ENCODE data around the gene VWA8.
"Not testable (repeated sequence)": the region's sequence is repeated elsewhere in the genome, so short reads cannot be mapped to it uniquely, and the experiment has no call there.

VWA8 gene

DNA sequence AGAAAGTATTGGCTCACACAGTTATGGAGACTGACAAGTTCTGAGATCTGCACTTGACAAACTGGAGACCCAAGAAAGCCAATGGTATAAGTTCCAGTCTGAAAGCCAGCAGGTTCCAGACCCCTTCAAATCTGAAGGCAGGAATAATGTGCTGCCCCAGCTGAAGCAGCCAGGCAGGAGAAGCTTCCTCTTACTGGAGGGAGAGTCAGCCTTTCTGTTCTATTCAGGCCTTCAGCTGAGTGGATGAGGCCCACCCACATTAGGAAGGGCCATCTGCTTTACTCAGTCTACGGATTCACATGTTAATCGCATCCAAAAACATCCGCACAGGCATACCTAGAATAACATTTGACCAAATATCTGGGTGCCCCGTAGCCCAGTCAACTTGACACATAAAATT lies 8.2 kb upstream of the VWA8 start:
- no peak for DNase-seq (ENCODE audit: low spot score)

DNA sequence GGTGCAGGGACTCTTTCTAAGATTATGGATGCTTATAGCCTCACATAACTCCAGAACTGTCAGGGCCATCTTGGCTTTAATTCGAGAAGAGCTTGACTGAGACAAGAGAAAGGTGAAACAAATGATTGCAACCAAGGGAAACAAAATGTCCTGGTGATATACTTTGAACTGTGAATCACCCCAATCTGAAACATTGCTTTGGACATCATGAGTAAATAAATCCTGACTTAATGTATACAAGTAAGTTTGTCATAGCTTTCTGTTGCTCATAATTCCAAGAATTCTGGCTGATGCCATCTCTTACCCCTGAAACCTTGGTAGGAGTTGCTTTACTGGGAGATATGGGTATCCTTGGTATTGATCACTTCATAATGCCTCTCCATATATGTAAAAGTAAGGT lies 5.8 kb upstream of the VWA8 start:
- DNase-seq (ENCODE audit: low spot score), result no peak

DNA sequence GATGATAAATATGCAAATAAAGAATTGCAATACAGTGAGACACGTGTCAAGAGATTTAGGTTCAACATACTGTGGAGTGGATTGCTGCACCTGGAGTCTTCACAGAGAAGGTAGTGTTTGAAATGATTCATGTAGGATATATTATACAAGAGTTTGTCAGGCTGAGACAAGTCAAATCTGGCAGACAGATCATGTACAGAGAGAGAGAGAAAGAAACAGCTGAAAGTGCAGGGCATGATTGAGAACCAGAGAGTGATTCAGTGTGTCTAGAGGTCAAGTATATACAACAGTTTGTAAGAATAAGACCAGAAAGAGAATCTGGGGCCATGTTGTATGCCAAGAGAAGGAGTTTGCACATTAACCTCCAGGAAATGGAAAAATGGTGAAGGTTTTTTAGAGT lies 2.1 kb upstream of the VWA8 start:
- no peak for DNase-seq (ENCODE audit: low spot score)

DNA sequence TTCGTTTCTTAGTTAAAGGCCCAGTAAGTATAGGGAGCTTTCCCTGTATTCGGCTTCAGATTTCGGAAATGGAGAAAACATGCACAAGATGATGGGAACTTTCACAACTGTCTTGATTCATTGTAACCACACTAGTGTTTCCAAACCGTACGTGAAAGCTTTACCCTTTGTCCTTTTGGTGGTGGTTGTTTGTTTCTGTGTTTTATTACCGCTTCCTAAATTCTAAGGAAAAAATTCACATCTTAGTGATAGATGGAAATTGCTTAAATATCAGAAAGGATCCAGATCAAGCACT lies 504 bp upstream of the VWA8 start:
- DNase-seq (ENCODE audit: low spot score), result no peak

DNA sequence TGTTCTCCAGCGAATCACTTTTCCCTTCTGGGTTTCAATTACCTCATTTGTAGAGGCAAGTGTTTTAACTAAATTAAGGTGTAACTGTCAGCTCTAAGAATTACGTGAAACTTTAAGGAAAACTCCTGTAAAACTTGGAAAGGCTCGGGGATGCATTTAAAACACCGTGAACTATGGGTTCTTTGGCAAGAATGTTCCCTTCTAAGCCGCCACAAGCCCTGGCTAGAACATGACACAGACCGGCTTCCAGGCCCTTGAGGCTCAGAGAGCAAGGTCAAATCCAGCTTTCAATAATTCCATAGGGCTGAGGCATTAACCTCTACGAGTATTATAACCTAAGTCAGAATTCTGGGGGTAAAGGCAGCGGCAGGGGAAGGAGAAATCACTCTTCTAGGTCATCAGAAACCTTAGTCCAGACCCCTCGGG lies 685 bp downstream of the VWA8 start:
- DNase-seq (ENCODE audit: low spot score), result peak; percentile 9

DNA sequence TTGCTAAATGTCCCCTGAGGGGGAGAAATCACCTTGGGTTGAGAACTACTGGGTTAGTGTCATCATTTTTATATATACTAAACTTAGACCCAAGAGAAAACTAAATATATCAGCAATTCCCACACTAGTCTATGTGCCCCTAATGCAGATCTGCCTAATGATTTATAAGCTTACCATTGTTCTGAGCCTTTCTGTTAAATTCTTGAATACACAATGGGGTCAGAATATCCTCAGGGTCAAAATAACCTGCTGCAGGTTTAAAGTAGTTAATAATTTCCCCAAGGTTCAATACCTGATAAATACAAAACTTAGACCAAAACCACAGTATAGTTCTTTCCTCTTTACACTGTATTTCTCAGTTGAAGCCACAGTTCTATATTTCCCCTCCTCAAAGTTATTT lies 4.6 kb downstream of the VWA8 start:
- DNase-seq (ENCODE audit: low spot score), result no peak

DNA sequence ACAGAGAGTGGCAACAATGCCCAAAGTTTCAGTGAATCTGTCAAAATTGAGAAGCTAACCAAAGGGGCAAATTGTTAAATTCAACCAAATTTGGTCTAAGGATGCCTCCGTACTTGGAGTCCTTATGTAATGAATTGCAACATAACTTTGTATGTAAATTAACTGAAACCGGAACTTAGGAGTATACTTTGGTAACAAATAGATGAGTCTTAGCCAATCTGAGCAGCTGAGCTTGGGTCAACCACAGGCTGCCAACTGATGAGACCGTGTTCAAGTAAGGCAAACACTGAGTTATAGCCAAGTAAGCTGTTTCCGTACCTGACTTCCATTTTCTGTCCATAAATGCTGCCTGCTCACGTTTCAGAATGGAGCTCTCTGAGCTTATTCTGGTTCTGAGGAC lies 5.3 kb downstream of the VWA8 start:
- no peak for DNase-seq (ENCODE audit: low spot score)

DNA sequence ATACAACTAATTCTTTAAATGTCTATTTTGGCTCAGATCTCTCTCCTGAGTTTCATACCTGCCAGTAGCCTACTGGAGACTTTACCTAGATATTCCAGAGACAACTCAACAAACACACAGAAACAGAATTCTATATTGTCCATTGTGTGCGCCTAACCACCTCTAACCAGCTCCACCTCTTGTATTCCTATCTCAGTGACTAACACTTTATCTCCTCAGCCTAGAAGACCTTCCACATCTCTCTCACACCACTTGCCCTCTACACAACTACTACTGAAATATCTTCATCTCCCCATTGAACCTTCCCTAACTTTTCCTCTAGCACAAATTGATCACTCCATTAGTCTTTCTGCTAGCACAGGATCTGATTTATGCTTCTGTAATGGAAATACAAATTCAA lies 6.7 kb downstream of the VWA8 start:
- DNase-seq (ENCODE audit: low spot score), result no peak

DNA sequence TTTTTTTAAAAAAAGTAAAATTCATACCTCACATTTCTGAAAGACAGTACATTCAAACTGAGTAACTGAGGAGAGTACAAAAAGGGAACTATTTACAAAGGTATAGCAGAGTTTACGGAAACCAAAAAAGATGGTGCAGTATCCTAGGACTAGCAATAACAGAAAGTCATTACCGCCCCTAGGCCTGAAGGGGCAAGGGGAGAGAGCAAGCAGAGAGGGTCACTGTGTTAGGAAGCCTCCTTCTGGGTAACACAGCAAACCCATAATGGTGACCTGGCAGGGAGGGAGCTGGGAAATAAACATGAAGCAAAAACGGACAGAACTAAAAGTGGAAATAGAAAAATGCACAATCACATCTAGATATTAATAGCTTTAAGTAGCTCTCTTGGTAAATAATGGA lies 8.2 kb downstream of the VWA8 start:
- no peak for DNase-seq (ENCODE audit: low spot score)

DNA sequence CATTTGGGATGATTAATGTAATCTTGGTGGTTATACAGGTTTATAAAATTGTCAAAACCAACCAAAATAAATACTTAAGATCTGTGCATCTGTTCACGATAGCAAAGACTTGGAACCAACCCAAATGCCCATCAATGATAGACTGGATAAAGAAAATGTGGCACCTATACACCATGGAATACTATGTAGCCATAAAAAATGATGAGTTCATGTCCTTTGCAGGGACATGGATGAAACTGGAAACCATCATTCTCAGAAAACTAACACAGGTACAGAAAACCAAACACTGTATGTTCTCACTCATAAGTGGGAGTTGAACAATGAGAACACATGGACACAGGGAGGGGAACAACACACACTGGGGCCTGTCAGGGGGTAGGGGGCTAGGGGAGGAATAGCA lies 11.8 kb downstream of the VWA8 start:
- not testable (repeated sequence) for DNase-seq (ENCODE audit: low spot score)

DNA sequence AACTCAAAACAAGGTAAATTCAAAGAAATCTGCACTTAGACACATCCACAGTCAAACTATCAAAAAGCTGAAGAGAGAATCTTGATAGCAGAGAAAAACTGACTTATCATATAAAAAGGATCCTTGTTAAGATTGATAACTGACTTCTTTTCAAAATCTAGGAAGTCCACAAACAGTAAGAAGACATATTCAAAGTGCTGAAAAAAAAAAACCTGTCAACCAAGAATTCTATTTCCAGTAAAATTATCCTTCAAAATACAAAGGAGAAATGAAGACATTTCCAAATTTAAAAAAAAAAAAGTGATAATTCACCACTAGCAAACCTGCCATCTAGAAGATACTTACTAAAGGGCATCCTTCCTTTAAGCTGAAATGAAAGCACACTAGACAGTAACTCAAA lies 15.0 kb downstream of the VWA8 start:
- DNase-seq (ENCODE audit: low spot score), result no peak

DNA sequence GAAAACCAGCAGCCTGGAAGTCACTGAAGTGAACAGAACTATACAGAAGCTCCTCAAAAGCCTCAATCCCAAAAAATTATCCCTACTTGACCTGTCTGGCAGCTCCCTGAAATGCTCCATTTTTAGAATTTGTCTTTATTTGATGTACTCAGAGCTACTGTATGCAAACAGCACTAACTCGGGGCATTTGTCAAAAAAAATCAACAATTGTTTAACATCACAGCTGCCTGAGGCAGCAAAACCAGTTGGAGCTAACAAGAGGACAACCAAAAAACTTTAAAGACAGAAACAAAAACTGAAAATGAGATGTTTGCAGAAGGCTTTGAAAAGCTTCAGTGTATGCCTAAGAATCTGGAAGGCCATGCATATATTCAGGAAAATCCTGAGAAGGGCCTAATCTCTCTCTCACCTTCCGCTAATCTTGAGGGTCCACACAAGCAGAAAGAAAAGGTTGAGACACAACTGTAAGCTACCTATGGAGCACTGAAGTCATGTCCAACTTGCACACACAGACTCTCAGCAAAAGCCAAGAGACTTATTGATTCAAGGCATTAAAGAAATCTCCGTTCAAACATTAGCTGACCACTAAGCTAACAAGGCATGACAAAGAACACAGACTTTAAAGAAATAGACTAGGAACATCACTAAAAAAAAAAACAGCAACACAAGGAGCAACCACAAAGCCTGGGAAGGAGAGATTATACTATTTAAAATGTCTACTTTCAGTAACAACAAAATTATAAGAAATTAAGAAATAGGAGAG lies 16.1 kb downstream of the VWA8 start:
- DNase-seq (ENCODE audit: low spot score), result no peak

DNA sequence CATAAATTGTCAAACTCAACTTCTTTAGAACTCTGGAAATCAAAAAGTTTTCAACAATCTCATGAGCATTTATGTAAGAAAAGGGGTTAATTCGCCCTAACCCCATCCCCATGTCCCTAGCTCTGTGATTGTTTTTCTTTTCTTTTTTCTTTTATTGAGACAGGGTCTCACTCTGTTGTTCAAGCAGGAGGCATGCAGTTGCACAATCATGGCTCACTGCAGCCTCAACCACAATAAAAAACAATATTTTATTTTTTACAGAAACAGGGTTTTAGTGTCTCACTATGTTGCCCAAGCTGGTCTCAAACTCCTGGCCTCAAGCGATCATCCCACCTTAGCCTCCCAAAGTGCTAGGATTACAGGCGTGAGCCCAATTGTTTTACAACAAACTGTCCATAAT lies 16.7 kb downstream of the VWA8 start:
- no peak for DNase-seq (ENCODE audit: low spot score)

DNA sequence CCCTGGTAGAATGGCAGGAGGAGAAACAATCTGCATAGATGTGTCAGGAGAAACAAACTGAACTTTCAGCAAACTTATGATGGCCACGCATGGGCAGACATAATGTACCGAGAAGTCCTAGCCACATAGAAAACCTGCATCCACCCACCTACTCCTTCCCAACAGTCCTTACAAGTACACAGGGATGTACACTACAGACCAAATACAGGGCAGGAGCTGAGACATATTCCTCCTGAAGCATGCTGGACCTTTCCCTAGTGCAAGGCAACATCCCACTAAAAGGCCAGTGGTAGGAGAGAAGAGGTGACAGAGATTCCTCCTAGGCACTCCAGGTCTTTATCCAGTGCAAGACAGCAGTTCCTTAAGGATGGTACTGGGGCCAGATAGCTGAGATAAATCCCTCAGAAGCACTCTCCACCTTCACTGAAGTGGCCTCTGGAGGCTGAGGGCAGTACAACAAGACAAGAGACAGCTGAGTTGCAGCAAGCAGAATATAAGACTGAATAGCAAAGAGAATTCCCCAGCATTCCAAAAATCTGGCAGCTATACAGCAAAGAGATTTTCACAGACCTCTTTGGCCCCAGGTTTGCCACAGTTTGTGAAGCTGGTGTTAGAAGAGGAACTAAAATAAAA lies 18.3 kb downstream of the VWA8 start:
- peak; percentile 23 for DNase-seq (ENCODE audit: low spot score)

DNA sequence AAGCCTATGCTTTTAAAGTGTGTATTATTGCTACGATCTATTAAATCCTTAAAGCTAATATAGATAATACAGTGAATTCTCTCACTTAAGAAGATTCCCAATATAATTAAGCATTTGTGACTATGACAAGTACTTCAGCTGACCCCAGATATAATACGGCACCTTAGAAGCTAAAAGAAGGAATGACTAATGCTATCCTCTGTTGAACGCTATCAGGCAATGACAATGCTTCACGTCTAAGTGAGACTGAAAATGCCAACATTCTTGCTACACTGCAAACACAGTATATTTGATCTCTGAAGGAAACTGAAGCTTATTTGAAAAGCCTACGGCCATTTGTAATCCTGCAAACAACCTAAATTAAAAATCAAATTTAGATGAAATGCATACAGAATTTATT lies 19.7 kb downstream of the VWA8 start:
- DNase-seq (ENCODE audit: low spot score), result no peak

DNA sequence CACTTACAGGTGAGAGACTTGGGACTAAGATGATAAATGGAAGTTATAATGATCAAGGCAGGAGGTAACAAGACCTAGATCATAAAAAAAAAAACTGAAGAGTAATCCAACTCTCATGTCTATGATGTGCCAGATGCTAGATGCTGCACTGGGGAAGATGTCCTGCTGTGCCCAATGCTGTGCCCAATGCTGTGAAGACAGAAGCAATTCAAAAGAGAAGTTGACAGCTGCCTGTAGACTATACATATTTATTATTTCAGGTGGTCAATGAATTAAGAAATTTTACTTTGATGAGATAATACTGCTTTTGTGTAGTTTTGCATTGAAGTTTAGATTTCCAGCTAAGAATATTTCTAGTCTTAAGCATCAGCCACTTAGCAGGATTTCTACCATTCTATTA lies 21.5 kb downstream of the VWA8 start:
- no peak for DNase-seq (ENCODE audit: low spot score)

DNA sequence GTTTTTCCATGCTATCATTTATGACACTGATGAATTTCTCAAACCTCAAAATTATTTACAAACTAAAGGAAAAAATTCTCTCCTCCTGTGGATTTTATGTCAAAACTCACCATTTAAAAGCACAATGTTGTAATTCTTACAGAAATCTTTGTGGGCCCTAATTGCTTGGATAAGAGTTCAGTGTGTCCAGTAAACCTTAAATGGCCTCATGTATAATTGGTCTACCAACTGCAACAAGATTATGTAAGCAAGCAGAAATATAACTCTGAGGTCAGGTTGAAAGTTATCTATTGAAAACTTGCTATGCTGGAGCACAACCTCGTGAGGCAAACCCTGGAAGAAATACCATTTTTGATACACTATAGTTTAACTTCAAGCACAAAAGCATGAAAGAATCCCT lies 22.0 kb downstream of the VWA8 start:
- DNase-seq (ENCODE audit: low spot score), result no peak

DNA sequence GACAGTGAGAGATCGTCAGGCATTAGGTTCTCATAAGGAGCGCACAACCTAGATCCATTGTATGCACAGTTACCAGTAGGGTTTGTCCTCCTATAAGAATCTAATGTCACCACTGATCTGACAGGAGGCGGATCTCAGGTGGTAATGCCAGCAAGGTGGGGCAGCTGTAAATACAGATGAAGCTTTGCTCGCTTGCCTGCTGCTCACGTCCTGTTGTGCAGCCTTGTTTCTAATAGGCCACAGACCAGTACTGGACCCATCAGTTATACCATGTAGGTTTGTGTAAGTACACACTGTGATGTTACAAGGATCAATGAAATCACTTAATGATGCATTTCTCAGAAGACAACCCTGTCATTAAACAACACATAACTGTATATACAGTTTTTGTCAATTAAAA lies 23.5 kb downstream of the VWA8 start:
- no peak for DNase-seq (ENCODE audit: low spot score)

DNA sequence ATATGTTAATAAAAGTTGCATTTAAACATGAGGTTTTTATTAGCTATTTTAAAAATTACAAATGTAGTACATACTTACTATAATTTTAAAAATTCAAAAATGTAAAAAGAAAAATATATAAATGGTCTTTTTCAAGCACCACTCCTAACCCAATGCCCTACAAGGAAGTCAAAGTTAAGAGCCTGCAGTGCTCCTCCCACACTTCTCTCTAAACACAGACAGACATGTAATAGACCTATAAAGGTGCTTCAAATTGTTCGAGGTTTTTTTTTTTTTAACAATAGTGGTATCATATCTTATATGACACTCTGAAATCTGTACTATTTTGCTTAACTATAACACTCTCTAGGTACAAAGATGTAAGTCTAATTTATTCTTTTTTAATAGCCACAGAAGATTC lies 25.4 kb downstream of the VWA8 start:
- DNase-seq (ENCODE audit: low spot score), result no peak

DNA sequence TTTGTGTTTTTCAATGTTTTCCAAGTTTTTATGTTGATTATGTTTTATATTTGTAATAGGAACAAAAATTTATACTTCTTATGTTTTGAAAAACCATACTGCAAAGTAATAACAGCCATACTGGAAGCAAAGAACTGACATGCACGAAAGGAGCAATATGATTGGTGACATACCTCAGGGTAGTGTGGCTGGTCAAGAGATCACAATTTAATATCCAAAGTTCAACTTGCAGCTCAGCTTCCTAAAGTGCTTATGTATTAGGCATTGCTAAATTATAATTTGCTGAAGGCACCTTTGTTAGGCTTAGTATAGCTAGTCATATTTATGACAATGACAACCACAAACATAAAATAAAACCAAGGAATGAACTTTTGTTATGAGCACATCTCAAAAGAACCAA lies 25.9 kb downstream of the VWA8 start:
- no peak for DNase-seq (ENCODE audit: low spot score)

DNA sequence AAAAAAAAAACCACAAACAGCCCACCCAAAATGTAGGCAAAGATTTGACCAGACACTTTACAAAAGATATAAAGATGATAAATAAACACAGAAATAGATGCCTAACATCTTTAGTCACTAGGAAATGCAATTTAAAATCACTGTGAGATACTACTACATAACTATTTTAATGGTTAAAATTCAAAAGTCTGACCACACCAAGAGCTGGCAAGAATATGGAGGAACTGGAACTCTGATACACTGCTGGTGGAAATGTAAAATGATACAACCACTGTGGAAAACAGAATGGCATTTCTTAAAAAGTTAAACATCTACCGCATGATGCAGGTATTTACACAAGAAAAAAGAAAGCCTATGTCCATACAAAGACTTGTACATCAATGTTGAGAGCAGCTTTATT lies 26.8 kb downstream of the VWA8 start:
- DNase-seq (ENCODE audit: low spot score), result no peak

DNA sequence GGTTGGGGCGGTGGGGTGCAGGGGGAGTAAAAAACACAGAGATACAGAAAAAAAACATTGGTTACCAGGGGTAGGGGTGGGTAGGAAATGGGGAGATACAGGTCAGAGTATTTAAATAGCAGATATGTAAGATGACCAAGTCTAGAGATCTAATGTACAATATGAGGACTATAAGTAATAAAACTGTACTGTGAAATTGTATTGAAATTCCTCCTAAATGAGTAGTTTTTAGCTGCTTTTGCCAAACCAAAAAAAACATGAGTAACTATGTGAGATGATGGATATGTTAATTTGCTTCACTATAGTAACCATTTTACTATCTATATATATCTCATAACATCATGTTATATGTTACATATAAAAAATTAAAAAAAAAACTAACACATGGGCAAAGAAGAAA lies 29.6 kb downstream of the VWA8 start:
- no peak for DNase-seq (ENCODE audit: low spot score)

DNA sequence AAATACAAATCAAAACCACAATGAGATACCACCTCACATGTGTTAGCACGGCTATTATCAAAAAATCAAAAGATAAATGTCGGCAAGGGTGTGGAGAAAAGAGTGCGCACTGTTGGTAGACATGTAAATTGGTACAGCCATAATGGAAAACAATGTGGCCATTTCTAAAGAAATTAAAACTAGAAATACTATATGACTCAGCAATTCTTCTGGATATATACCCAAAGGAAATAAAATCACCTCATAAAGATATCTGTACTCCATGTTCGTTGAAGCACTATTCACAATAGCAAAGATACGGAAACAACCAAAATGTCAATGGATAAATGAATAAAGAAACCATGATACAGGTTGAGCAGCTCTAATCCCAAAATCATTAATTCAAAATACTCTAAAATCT lies 30.8 kb downstream of the VWA8 start:
- no peak for DNase-seq (ENCODE audit: low spot score)

DNA sequence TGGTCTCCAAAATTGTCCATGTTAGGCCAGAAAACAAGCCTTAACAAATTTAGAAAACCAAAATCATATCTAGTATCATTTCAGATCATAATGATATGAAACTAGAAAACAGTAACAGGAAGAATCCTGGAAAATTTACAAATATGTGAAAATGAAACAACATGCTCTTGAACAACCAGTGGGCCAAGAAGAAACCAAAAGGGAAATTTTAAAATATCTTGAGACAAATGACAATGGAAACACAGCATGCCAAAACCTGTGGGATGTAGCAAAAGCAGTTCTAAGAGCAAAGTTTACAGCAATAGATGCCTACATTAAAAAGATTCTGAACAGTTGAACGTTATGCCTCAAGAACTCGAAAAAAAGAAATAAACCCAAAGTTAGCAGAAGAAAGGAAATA lies 32.6 kb downstream of the VWA8 start:
- DNase-seq (ENCODE audit: low spot score), result no peak

Data from SK-N-DZ (cell line).